ENCODE measurements around the gene SEC14L2.
"Not testable (repeated sequence)": the region's sequence is repeated elsewhere in the genome, so short reads cannot be mapped to it uniquely, and the experiment has no call there.

Gene SEC14L2

GRCh38 chr22:30455075-30455840 is 58.4 kb downstream of the SEC14L2 start:
- DNase-seq (ENCODE audit: low read depth, low spot score), result no peak

GRCh38 chr22:30457981-30458380 is 61.2 kb downstream of the SEC14L2 start:
- no peak for DNase-seq (ENCODE audit: low read depth, low spot score)

- DNase-seq (ENCODE audit: low read depth, low spot score), result no peak
Observed at GRCh38 chr22:30459181-30460052, 62.6 kb downstream of the SEC14L2 start.

GRCh38 chr22:30460147-30460546 is 63.3 kb downstream of the SEC14L2 start:
- DNase-seq (ENCODE audit: low read depth, low spot score), result no peak

- DNase-seq (ENCODE audit: low read depth, low spot score), result not testable (repeated sequence)
Observed at GRCh38 chr22:30460555-30460954, 63.7 kb downstream of the SEC14L2 start.

GRCh38 chr22:30469165-30469564 is 72.3 kb downstream of the SEC14L2 start:
- no peak for DNase-seq (ENCODE audit: low read depth, low spot score)

GRCh38 chr22:30470655-30471054 is 73.8 kb downstream of the SEC14L2 start:
- no peak for DNase-seq (ENCODE audit: low read depth, low spot score)

- no peak for DNase-seq (ENCODE audit: low read depth, low spot score)
Observed at GRCh38 chr22:30471616-30472318, 74.9 kb downstream of the SEC14L2 start, which contains the start of gene SEC14L3. Gene SEC14L3 (minus strand): TSS chr22:30472017. CDS start chr22:30471958, 59 bp downstream.

- no peak for DNase-seq (ENCODE audit: low read depth, low spot score)
Observed at GRCh38 chr22:30472994-30473720, 76.3 kb downstream of the SEC14L2 start.

- no peak for DNase-seq (ENCODE audit: low read depth, low spot score)
Observed at GRCh38 chr22:30474121-30474520, 77.3 kb downstream of the SEC14L2 start.

All from ELF-1 (cell line).